IPS-NIHi7 (cell line): ENCODE data around the gene CCDC172.
"Not testable (repeated sequence)": the region's sequence is repeated elsewhere in the genome, so short reads cannot be mapped to it uniquely, and the experiment has no call there.

ENCODE experiments used
- DNase-seq: peaks from one replicate; pipeline ENCODE4 v3.0.0; 2012; ENCODE audit warnings: mixed read lengths; ENCODE audit errors: extremely low spot score

The CCDC172 gene

GRCh38 chr10:116336866-116337265 is 12.6 kb downstream of the CCDC172 start:
- no peak for DNase-seq

DNA sequence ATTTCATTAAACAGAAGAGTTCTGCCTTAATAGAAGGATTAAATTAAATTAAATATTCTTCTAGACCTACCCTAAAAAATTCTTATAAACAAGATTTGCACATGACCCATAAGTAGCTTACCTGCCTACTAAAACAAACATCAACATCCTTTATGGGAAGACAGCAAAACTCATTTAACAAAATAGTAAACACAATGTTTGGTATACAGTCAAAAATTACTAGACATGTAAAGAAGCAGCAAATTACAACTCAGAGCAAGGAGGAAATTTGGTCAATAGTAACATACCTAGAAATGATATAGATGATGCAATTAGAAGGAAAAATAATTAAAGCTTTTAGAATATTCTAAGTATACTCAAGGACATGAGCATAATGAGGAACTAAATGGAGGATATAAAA is 27.9 kb downstream of the CCDC172 start:
- no peak for DNase-seq

GRCh38 chr10:116353817-116354216 is 29.6 kb downstream of the CCDC172 start:
- DNase-seq = no peak

DNA sequence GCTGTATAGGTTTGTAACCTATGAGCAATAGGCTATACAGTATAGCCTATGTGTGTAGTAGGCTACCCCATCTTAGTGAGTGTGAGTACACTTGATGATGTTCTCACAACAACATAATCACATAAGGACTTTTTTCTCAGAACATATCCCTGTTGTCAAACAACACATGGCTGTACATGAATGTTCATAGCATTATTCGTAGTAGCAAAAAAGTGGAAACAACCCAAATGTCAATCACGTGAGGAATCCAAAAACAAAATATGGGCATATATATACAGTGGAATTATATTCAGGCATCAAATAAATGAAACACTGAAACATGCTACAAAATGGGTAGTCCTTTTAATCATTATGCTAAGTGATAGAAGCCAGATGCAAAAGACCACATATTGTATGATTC is 31.1 kb downstream of the CCDC172 start:
- no peak for DNase-seq

- no peak for DNase-seq
These were observed 32.6 kb downstream of the CCDC172 start for GRCh38 chr10:116356833-116357232.

DNA sequence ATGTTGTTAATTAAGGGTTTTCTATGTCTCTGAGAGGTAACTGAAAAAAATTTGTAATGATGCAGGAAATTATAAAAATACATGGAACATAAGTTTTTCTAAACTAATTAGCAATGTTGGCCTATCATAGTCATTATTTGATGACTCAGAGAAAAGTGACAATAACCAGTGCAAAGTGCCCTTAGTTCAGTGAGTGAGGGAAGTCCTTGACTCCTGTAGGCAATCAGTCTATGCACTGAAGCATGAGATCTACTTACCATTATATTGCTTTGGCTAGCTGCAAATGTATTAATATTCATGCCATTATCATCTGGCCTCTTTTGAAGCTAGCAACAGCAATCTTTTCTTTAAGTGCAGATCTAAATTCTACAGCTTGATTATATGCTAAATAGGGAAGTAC is 40.6 kb downstream of the CCDC172 start:
- DNase-seq = no peak

DNA sequence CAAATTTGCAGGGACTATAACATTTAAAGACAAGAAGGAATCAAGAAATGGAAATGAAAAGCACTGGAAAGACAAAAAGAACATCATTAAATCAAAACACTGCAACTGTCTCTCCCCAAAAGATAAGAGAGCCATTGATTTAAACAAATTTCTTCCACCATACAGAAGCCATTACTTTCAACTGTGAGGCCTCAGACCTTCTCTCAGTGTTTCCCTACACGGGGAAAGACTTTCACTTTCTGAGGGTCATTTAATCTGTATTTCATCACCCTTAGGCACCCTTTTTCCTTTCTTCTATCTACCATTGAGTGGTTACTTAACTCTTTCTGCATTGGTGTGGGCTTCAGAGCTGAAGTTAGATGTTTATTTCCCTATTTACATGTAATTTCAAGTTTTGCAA is 47.5 kb downstream of the CCDC172 start:
- no peak for DNase-seq

GRCh38 chr10:116382290-116382689 is 58.0 kb downstream of the CCDC172 start:
- DNase-seq = no peak

GRCh38 chr10:116385311-116385710 is 61.1 kb downstream of the CCDC172 start:
- DNase-seq = peak; percentile 13

DNA sequence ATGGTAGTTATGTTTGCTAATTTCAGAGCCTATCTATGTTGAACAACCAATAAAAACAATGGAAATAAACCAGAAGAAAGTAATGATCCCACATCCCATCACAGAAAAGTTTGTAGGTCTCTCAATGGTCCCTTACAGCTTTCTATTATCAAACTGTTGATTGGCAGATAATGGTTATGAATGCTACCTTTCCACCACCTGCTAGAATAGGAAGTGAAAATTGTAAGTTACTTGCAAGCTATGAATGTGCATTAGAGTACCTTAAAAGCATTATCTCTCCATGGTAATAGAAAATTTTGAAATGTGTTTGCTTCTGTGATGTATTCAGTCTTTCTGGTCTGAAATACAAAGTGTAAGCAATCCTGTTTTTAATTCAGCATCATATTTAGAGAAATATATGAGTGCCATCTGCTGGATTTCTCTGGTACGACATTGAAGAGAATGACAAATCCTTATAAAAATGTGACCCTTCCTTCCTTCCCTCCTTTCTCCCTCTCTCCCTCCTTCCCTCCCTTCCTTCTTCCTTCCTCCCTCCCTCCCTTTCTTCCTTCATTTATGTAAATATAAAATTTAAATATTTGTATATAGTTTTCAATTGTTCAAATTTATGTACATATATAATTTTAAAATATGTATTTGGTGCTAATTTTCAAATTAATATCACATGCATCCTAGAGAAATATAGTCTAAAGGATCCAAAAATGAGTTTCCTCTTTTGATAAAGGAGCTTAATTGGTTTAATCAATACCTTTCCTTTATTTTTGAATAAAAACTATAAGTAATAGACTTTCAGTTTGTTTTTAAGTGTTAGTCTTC is 62.0 kb downstream of the CCDC172 start:
- DNase-seq = no peak

GRCh38 chr10:116393246-116393831 is 69.1 kb downstream of the CCDC172 start:
- not testable (repeated sequence) for DNase-seq

GRCh38 chr10:116395223-116395985 is 71.2 kb downstream of the CCDC172 start:
- no peak for DNase-seq

GRCh38 chr10:116398224-116398623 is 74.0 kb downstream of the CCDC172 start:
- peak; percentile 13 for DNase-seq

DNA sequence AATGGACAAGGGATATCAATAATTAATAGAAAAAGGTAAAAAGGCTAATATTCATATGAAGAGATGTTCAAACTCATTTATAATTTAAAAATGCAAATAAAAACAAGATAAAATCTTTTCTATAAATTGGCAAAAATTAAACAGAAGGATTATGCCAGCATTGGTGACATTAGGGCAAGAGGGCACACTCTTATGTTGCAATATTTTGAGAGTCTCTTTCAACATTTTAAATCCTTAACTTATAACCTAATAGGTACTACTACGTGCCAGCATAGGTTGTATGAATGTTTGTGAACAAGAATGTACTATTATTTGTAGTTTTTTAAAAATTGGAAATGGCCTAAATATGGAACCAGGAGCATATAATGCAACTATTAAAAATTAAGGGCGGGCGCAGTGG is 78.6 kb downstream of the CCDC172 start:
- DNase-seq = no peak

GRCh38 chr10:116403740-116404250 is 79.5 kb downstream of the CCDC172 start:
- DNase-seq = no peak

DNA sequence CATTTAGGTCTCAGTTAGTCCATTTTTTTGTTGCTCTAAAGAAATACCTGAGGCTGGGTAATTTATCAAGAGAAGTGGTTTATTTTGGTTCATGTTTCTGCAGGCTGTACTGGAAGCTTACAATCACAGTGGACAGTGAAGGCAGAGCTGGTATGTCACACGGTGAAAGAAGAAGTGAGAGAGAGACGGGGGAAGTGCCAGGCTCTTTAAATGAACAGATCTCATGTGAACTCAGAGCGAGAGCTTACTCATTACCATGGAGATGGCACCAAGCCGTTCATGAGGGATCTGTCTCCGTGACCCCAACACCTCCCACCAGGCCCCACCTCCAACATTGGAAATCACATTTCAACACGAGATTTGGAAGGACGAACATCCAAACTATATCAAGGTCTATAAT is 84.5 kb downstream of the CCDC172 start:
- DNase-seq = no peak

- no peak for DNase-seq
These were observed 86.1 kb downstream of the CCDC172 start for GRCh38 chr10:116410351-116410750.

DNA sequence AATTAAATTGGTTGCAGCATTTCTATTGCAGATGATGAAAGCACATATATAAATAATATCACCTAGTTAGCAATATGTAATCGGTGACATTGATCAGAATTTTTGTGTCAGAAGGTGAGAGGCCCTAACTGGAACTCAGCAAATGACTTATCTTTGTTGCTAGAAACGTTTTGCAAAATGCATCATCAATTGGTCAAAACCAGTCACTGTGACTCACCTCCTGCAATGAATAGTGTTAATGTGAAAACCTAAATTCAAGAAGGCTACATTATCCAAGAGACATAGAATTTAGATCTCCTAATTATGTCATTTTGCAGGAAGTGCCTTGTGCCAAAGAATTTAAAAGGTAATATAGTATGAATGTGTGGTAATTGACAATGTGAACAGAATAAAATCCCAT is 93.6 kb downstream of the CCDC172 start:
- DNase-seq = no peak

DNA sequence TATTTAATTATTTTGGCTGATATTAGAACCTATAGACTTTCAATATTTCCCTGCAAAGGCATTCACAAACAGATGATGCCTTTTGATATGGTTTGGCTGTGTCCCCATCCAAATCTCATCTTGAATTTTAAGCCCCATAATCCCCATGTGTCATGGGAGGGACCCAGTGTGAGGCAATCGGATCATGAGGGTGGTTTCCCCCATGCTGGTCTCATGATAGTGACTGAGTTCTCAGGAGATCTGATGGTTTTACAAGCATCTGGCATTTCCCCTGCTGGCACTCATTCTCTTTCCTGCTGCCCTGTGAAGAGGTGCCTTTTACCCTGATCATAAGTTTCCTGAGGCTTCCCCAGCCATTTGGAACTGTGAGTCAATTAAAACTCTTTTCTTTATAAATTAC is 94.1 kb downstream of the CCDC172 start:
- DNase-seq = no peak

DNA sequence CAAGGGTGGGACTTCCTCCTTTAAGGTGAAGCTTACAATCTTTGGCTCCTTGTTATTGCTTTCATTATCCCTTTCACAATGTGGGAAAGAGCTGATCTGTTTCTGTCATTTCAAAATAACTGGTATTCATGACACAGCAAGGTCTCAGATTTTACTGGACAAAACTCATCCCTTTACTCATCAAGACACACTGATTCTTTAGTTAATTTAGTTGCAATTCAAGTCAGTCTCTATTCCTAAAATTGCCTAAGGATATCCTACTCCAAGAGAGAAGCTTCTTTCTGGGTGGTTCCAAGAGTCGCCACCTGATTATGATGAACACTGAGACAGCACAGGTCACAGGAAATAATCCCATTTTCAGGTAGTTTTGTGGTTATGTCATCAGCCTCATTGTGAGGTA is 97.6 kb downstream of the CCDC172 start:
- DNase-seq = no peak

DNA sequence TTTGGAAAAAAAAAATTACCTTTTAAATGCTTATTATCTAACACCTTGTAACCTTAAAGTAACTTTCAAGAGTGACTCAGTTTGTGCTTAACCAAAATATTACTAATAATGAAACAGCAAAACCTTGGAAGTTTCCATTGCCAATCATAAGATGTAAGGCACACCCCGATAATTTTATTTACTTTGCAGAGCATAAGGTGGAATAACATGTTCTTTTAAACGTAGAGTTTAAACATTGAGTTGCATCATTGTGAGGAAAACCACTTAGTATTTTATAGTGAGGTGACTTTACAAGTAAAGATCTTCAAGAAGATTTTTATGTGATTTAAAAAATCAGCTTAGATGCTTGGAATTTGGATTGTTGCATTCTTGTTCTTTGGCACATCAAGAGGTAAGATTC is 103.4 kb downstream of the CCDC172 start, which contains the start of gene PNLIPRP3:
PNLIPRP3 (plus strand) TSS at position 177 of the 400 bp plus-strand sequence; CDS start at position 343, 166 bp downstream.
- no peak for DNase-seq

- no peak for DNase-seq
These were observed 105.2 kb downstream of the CCDC172 start for GRCh38 chr10:116429288-116429977.
